HepG2 (cell line): Measurements from ENCODE around the gene RAB34. TPM values are rescaled to one million over a fixed set of nuclear protein-coding genes. Genes with fewer than 3 reads are reported as not detected.
A peak's percentile ranks its signal among the peaks of the same experiment; 100 is the strongest.

ENCODE experiments used
- CCDC6 ChIP-seq: sonication (generic); formaldehyde crosslinking; IDR thresholded peaks from 2 replicates; pipeline ENCODE4 v1.8.1; 2022; ENCODE audit warnings: mild to moderate bottlenecking, missing genetic modification reagents, moderate library complexity
- IKZF4 ChIP-seq: sonication (generic); formaldehyde crosslinking; IDR thresholded peaks from 2 replicates; pipeline ENCODE4 v1.5.1; 2020; ENCODE audit warnings: borderline replicate concordance, mild to moderate bottlenecking, low read depth, missing genetic modification reagents; ENCODE audit errors: not compliant biosample characterization
- KDM1A ChIP-seq: IDR thresholded peaks from 2 replicates; pipeline ENCODE4 v1.6.1; 2016; ENCODE audit warnings: missing compliant biosample characterization
- KDM2A ChIP-seq: sonication (generic); formaldehyde crosslinking; IDR thresholded peaks from 2 replicates; pipeline ENCODE4 v1.4.0; 2020; ENCODE audit warnings: low read depth, missing genetic modification reagents, borderline replicate concordance
- MAZ ChIP-seq, 2 experiments: sonication (generic) in 1 of 2; formaldehyde crosslinking in 1 of 2; IDR thresholded peaks; 2 replicates each; pipeline versions ENCODE4 v1.5.0 to v1.6.1; 2012 to 2020; ENCODE audit warnings: low read depth in 2 of 2, mild to moderate bottlenecking in 2 of 2, borderline replicate concordance in 1 of 2, improper control_type of control experiment in 1 of 2, low read length in 1 of 2, missing genetic modification reagents in 1 of 2, moderate library complexity in 1 of 2
- MXD4 ChIP-seq: IDR thresholded peaks from 2 replicates; pipeline ENCODE4 v1.6.1; 2016; ENCODE audit warnings: mild to moderate bottlenecking, missing biosample characterization, missing genetic modification reagents
- NAIF1 ChIP-seq: sonication (generic); formaldehyde crosslinking; IDR thresholded peaks from 2 replicates; pipeline ENCODE4 v1.5.0; 2020; ENCODE audit warnings: mild to moderate bottlenecking, missing genetic modification reagents, borderline replicate concordance
- POLR2AphosphoS5 ChIP-seq: IDR thresholded peaks from 2 replicates; pipeline ENCODE4 v1.6.1; 2012; ENCODE audit warnings: low read depth, low read length
- SKI ChIP-seq: fragments of 450-650 bp; IDR thresholded peaks from one replicate; pipeline ENCODE4 v1.6.1; 2018; ENCODE audit warnings: mild to moderate bottlenecking; ENCODE audit not compliant: partially characterized antibody
- SOX13 ChIP-seq, 3 experiments: fragments of 450-650 bp in 1 of 3; sonication (generic) in 1 of 3; formaldehyde crosslinking in 1 of 3; IDR thresholded peaks in 2 of 3; conservative IDR thresholded peaks in 1 of 3; 2 replicates each; pipeline versions ENCODE4 v1.5.0 to v1.6.1; 2016 to 2020; ENCODE audit warnings: antibody characterized with exemption in 1 of 3, mild to moderate bottlenecking in 1 of 3, missing compliant biosample characterization in 1 of 3, missing genetic modification reagents in 1 of 3, moderate library complexity in 1 of 3
- SOX6 ChIP-seq, 2 experiments: fragments of 450-650 bp in 1 of 2; sonication (generic) in 1 of 2; formaldehyde crosslinking in 1 of 2; IDR thresholded peaks; 2 replicates each; pipeline versions ENCODE4 v1.4.0 to v1.6.1; 2017 to 2020; ENCODE audit warnings: antibody characterized with exemption in 1 of 2, mild to moderate bottlenecking in 1 of 2, missing genetic modification reagents in 1 of 2
- TOE1 ChIP-seq: sonication (generic); formaldehyde crosslinking; IDR thresholded peaks from 2 replicates; pipeline ENCODE4 v1.4.0; 2020; ENCODE audit warnings: mild to moderate bottlenecking, missing genetic modification reagents
- ZBTB33 ChIP-seq: sonication (generic); formaldehyde crosslinking; IDR thresholded peaks from 2 replicates; pipeline ENCODE4 v1.4.0; 2020; ENCODE audit warnings: missing genetic modification reagents
- ZFP36L1 ChIP-seq: sonication (generic); formaldehyde crosslinking; IDR thresholded peaks from 2 replicates; pipeline ENCODE4 v1.8.0; 2022; ENCODE audit warnings: mild to moderate bottlenecking, missing genetic modification reagents, moderate library complexity
- ZNF124 ChIP-seq: sonication (generic); formaldehyde crosslinking; IDR thresholded peaks from 2 replicates; pipeline ENCODE4 v1.4.0; 2020; ENCODE audit warnings: missing genetic modification reagents
- ZNF275 ChIP-seq: sonication (generic); formaldehyde crosslinking; IDR thresholded peaks from 2 replicates; pipeline ENCODE4 v1.8.0; 2022; ENCODE audit warnings: missing genetic modification reagents, mild to moderate bottlenecking, inconsistent platforms, borderline replicate concordance
- ZNF333 ChIP-seq: sonication (generic); formaldehyde crosslinking; IDR thresholded peaks from 2 replicates; pipeline ENCODE4 v1.4.0; 2020; ENCODE audit warnings: mild to moderate bottlenecking, missing genetic modification reagents, borderline replicate concordance
- ZNF605 ChIP-seq: sonication (generic); formaldehyde crosslinking; IDR thresholded peaks from 2 replicates; pipeline ENCODE4 v1.8.0; 2022; ENCODE audit warnings: mild to moderate bottlenecking, missing genetic modification reagents
- ZNF724P ChIP-seq: sonication (generic); formaldehyde crosslinking; IDR thresholded peaks from 2 replicates; pipeline ENCODE4 v1.8.0; 2022; ENCODE audit warnings: missing genetic modification reagents, borderline replicate concordance
- ZNF782 ChIP-seq: sonication (generic); formaldehyde crosslinking; IDR thresholded peaks from 2 replicates; pipeline ENCODE4 v1.4.0; 2020; ENCODE audit warnings: missing genetic modification reagents, mild to moderate bottlenecking, borderline replicate concordance
- ZNF878 ChIP-seq: sonication (generic); formaldehyde crosslinking; IDR thresholded peaks from 2 replicates; pipeline ENCODE4 v1.8.1; 2023; ENCODE audit warnings: mild to moderate bottlenecking, missing genetic modification reagents, moderate library complexity
- ZNF883 ChIP-seq: sonication (generic); formaldehyde crosslinking; IDR thresholded peaks from 2 replicates; pipeline ENCODE4 v1.5.1; 2020; ENCODE audit warnings: mild to moderate bottlenecking, missing genetic modification reagents; ENCODE audit errors: not compliant biosample characterization
- polyA plus RNA-seq, 8 experiments: library from polyadenylated mRNA; depleted of rRNA in 3 of 8; stranded (reverse) in 7 of 8; unstranded in 1 of 8; fragments of >200 nt; fragmentation: Illumina TruSeq in 4 of 8; extraction: Trizol in 4 of 8; gene quantifications; 2 replicates each; pipeline versions ENCODE4 v1.2.1 to v1.2.3, GENCODE V29; 2011 to 2016; ENCODE audit warnings: low read depth in 4 of 8, missing spikeins in 1 of 8, mixed read lengths in 1 of 8; ENCODE audit not compliant: insufficient read depth in 1 of 8
- total RNA-seq, 5 experiments: library from RNA; depleted of rRNA; stranded (reverse); fragments of >200 nt; fragmentation: Illumina TruSeq; extraction: Trizol; gene quantifications; 2 replicates each; pipeline ENCODE4 v1.2.3, GENCODE V29; 2016; ENCODE audit warnings: low read depth in 1 of 5

Gene RAB34
- total and polyA plus RNA-seq, 2 of the 13 experiments (the other 11 are each of a cell fraction or from before 2014, with no cell fraction given), result 0.49 TPM; not detected in 1

- 0 out of 2 replicates have a peak, but pooled peaks have one; percentile 14 for TF ChIP-seq ZNF333 (CRISPR knock-in tag)
- TF ChIP-seq ZNF605 (CRISPR knock-in tag), result peak; percentile 79
- TF ChIP-seq TOE1 (CRISPR knock-in tag), result peak; percentile 0; the same call in 1 of the 2 replicates
- no peak for TF ChIP-seq KDM1A (CRISPR knock-in tag)
- TF ChIP-seq ZNF782 (CRISPR knock-in tag), result peak; percentile 51; the same call in 1 of the 2 replicates
- TF ChIP-seq MAZ (IDR thresholded peaks at IDR 0.05; ENCODE audit: borderline replicate concordance, low read depth, low read length), result peak; percentile 15; the same call in 1 of the 2 replicates
- peak; percentile 35; the same call in 1 of the 2 replicates for TF ChIP-seq MAZ (CRISPR knock-in tag; IDR thresholded peaks at IDR 0.05; ENCODE audit: low read depth)
- peak; percentile 79; the same call in 1 of the 2 replicates for TF ChIP-seq KDM2A
- peak; percentile 17 for TF ChIP-seq SKI
- TF ChIP-seq ZNF883 (CRISPR knock-in tag), result no peak
- TF ChIP-seq NAIF1 (CRISPR knock-in tag), result no peak
- no peak for TF ChIP-seq ZBTB33
- 0 out of 2 replicates have a peak, but pooled peaks have one; percentile 16 for TF ChIP-seq SOX13 (IDR thresholded peaks at IDR 0.05)
- TF ChIP-seq SOX13 (CRISPR knock-in tag; conservative IDR thresholded peaks at IDR 0.05 in 1 of 2, IDR thresholded peaks at IDR 0.05 in 1 of 2), result no peak
- 0 out of 2 replicates have a peak, but pooled peaks have one; percentile 45 for TF ChIP-seq ZFP36L1 (CRISPR knock-in tag)
- no peak; the same call in 1 of the 2 replicates for TF ChIP-seq CCDC6 (CRISPR knock-in tag)
- peak; percentile 57 for TF ChIP-seq POLR2AphosphoS5
- TF ChIP-seq ZNF878 (CRISPR knock-in tag), result no peak
- TF ChIP-seq ZNF724P, result 0 out of 2 replicates have a peak, but pooled peaks have one; percentile 5
- no peak for TF ChIP-seq SOX6 (IDR thresholded peaks at IDR 0.05)
- TF ChIP-seq SOX6 (CRISPR knock-in tag; IDR thresholded peaks at IDR 0.05), result no peak; the same call in 1 of the 2 replicates
- peak; percentile 60 for TF ChIP-seq IKZF4 (CRISPR knock-in tag)
- TF ChIP-seq ZNF275 (CRISPR knock-in tag), result peak; percentile 52; the same call in 1 of the 2 replicates
- 0 out of 2 replicates have a peak, but pooled peaks have one; percentile 18 for TF ChIP-seq ZNF124 (CRISPR knock-in tag)
- TF ChIP-seq MXD4 (CRISPR knock-in tag), result peak; percentile 71; the same call in 1 of the 2 replicates
Measured at GRCh38 chr17:28743243-28744103, 25.8 kb upstream of the RAB34 start, which contains the start of gene TRAF4 (continued).
